OCI-LY1 (cell line): ENCODE measurements around the gene TCL1B.

ENCODE experiments used
- H2AFZ ChIP-seq: fragments of 200-600 bp; sonication (generic), shearing (Covaris generic); 2 replicates; pipeline ENCODE4 v1.6.0; 2014; ENCODE audit warnings: antibody characterized with exemption, mild to moderate bottlenecking, low read length
- H3F3A ChIP-seq: fragments of 200-600 bp; sonication (generic), shearing (Covaris generic); 2 replicates; pipeline ENCODE4 v1.6.0; 2014; ENCODE audit warnings: mild to moderate bottlenecking, antibody characterized with exemption, low read length, moderate library complexity; ENCODE audit not compliant: insufficient read depth
- H3K27ac ChIP-seq: fragments of 200-600 bp; sonication (generic); 2 replicates; pipeline ENCODE4 v1.5.1; 2014; ENCODE audit warnings: low read length, mixed run types, mild to moderate bottlenecking, low read depth; ENCODE audit not compliant: poor library complexity, severe bottlenecking
- H3K27me3 ChIP-seq: fragments of 200-600 bp; sonication (generic); 2 replicates; pipeline ENCODE4 v1.6.0; 2014; ENCODE audit warnings: antibody characterized with exemption, mild to moderate bottlenecking, low read length, moderate library complexity; ENCODE audit not compliant: insufficient read depth
- H3K36me3 ChIP-seq: fragments of 200-600 bp; sonication (generic); 2 replicates; pipeline ENCODE4 v1.6.1; 2014; ENCODE audit warnings: mild to moderate bottlenecking, antibody characterized with exemption, low read length, moderate library complexity, mixed read lengths; ENCODE audit not compliant: insufficient read depth
- H3K4me1 ChIP-seq: fragments of 200-600 bp; sonication (generic); 2 replicates; pipeline ENCODE4 v1.5.1; 2014; ENCODE audit warnings: mild to moderate bottlenecking, low read length, moderate library complexity; ENCODE audit not compliant: insufficient read depth, severe bottlenecking
- H3K4me2 ChIP-seq: fragments of 200-600 bp; sonication (generic), shearing (Covaris generic); 2 replicates; pipeline ENCODE4 v1.6.1; 2014; ENCODE audit warnings: low read length
- H3K4me3 ChIP-seq: fragments of 200-600 bp; sonication (generic); 2 replicates; pipeline ENCODE4 v1.5.1; 2014; ENCODE audit warnings: low read length, low read depth, mild to moderate bottlenecking, mixed read lengths; ENCODE audit not compliant: poor library complexity, severe bottlenecking
- H3K79me2 ChIP-seq: fragments of 200-600 bp; shearing (Covaris generic); 2 replicates; pipeline ENCODE4 v1.6.1; 2016; ENCODE audit warnings: mixed run types, low read length, mixed read lengths; ENCODE audit not compliant: insufficient read depth
- H3K9ac ChIP-seq: fragments of 200-600 bp; sonication (generic), shearing (Covaris generic); 2 replicates; pipeline ENCODE4 v1.6.1; 2014; ENCODE audit warnings: mild to moderate bottlenecking, low read length, mixed read lengths
- H3K9me2 ChIP-seq: fragments of 200-600 bp; sonication (generic), shearing (Covaris generic); 2 replicates; pipeline ENCODE4 v1.6.1; 2014; ENCODE audit warnings: low read depth, mild to moderate bottlenecking, low read length, mixed read lengths
- H3K9me3 ChIP-seq: fragments of 200-600 bp; shearing (Covaris generic); 2 replicates; pipeline ENCODE4 v1.6.1; 2014; ENCODE audit warnings: low read length, mixed read lengths
- H4K20me1 ChIP-seq: fragments of 200-600 bp; sonication (generic), shearing (Covaris generic); 2 replicates; pipeline ENCODE4 v1.6.0; 2016; ENCODE audit warnings: mild to moderate bottlenecking, low read length; ENCODE audit not compliant: insufficient read depth
- EZH2 ChIP-seq: fragments of 200-600 bp; sonication (generic), shearing (Covaris generic); IDR thresholded peaks from 2 replicates; pipeline ENCODE4 v1.8.0; 2017; ENCODE audit warnings: borderline replicate concordance, mixed run types, mild to moderate bottlenecking, antibody characterized with exemption, low read length, moderate library complexity, mixed read lengths
- TF ChIP-seq, protein P1 (sequence below): fragments of 200-600 bp; sonication (generic), shearing (Covaris generic); IDR thresholded peaks from 2 replicates; pipeline ENCODE4 v1.5.1; 2017; ENCODE audit warnings: mild to moderate bottlenecking, antibody characterized with exemption, low read length, moderate library complexity, mixed read lengths

Gene TCL1B

DNA sequence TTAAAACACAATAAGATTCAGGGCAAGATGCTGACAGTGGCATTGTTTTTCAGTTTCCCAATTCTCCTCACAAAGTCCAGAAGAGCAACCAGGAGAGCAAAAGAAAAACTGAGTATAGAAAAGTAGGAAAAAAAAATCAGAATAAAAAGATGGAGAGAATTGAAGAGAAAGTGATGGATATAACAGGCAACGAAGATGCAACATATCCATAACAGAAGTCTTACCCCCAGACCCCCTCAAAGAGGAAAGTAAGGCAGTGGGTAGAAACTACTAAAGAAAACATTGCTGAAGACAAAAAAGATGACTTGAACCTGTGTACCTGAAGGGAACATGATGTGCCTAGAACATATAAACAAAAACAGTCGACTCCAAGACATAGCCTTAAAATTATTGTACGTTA lies 17.1 kb downstream of the TCL1B start:
- no peaks in the 10 kb centered on the region for H3K27me3 ChIP-seq
- H4K20me1 ChIP-seq: no peaks in the 10 kb centered on the region
- H3K9me2 ChIP-seq: no peaks in the 10 kb centered on the region
- H3K79me2 ChIP-seq: no peaks in the 10 kb centered on the region
- TF ChIP-seq, protein P1, sequence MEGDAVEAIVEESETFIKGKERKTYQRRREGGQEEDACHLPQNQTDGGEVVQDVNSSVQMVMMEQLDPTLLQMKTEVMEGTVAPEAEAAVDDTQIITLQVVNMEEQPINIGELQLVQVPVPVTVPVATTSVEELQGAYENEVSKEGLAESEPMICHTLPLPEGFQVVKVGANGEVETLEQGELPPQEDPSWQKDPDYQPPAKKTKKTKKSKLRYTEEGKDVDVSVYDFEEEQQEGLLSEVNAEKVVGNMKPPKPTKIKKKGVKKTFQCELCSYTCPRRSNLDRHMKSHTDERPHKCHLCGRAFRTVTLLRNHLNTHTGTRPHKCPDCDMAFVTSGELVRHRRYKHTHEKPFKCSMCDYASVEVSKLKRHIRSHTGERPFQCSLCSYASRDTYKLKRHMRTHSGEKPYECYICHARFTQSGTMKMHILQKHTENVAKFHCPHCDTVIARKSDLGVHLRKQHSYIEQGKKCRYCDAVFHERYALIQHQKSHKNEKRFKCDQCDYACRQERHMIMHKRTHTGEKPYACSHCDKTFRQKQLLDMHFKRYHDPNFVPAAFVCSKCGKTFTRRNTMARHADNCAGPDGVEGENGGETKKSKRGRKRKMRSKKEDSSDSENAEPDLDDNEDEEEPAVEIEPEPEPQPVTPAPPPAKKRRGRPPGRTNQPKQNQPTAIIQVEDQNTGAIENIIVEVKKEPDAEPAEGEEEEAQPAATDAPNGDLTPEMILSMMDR: no peak
- TF ChIP-seq EZH2: no peak
- H3K4me3 ChIP-seq: no peak overlapping the region
- H2AFZ ChIP-seq: no peak overlapping the region
- peak overlapping the region; percentile 40; the same call in 1 of the 2 replicates for H3K9ac ChIP-seq
- H3F3A ChIP-seq: peaks cover 23% of the 10 kb centered on the region; the same call in 1 of the 2 replicates
- H3K4me1 ChIP-seq: peaks cover 94% of the 10 kb centered on the region
- H3K27ac ChIP-seq: peak overlapping the region; percentile 97
- peak overlapping the region; percentile 56; the same call in 1 of the 2 replicates for H3K4me2 ChIP-seq
- peaks cover under 1% of the 10 kb centered on the region; the same call in 1 of the 2 replicates for H3K36me3 ChIP-seq
- H3K9me3 ChIP-seq: no peaks in the 10 kb centered on the region

DNA sequence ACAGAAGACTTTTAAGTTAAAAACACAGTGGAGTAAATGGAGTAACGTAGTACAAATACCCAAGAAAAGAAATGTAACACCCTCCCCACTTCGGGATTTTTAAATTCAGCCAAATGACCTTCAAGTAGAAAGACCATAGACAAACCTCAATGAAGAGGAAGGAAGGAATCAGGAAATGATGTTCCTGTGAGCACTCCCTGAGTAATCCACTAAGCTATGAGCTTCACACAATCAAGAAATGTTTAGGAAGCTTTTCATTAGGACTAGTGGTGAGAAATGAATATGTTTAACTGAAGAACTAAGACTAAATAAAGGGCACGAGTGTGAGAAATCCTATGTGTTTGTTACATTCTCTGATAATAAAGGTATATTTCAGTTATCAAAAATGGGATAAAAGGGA lies 17.6 kb downstream of the TCL1B start:
- Histone ChIP-seq H3K4me2 (peak overlapping the region; percentile 56), H3K4me1 (peaks cover 93% of the 10 kb centered on the region), H4K20me1 (no peaks in the 10 kb centered on the region), H2AFZ (no peak overlapping the region), H3K9ac (peak overlapping the region; percentile 40), H3K9me2 (no peaks in the 10 kb centered on the region), H3F3A (peaks cover 26% of the 10 kb centered on the region; the same call in 1 of the 2 replicates), H3K36me3 (peaks cover 4% of the 10 kb centered on the region; the same call in 1 of the 2 replicates), H3K4me3 (no peak overlapping the region), H3K27me3 (no peaks in the 10 kb centered on the region), H3K27ac (peak overlapping the region; percentile 97), H3K9me3 (no peaks in the 10 kb centered on the region), H3K79me2 (no peaks in the 10 kb centered on the region)
- TF ChIP-seq, protein P1: no peak
- no peak for TF ChIP-seq EZH2

DNA sequence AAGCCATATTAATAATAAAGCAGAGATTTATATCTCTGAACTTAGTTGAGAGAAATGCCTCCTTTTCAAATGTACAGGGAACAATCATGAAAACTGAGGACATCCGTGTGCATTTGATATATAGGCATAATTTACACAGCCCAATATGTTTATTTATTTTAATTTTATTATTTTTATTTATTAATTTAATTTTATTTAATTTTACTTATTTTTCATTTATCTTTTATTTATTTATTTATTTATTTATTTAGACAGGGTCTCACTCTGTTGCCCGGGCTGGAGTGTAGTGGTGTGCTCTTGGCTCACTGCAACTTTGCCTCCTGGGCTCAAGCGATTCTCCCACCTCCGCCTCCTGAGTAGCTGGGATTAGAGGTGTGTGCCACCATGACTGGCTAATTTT lies 19.3 kb downstream of the TCL1B start:
- no peaks in the 10 kb centered on the region for H3K9me3 ChIP-seq
- H3K4me2 ChIP-seq: peak overlapping the region; percentile 56; the same call in 1 of the 2 replicates
- peaks cover 21% of the 10 kb centered on the region for H3K36me3 ChIP-seq
- H3K27ac ChIP-seq: peak overlapping the region; percentile 97
- no peaks in the 10 kb centered on the region for H3K27me3 ChIP-seq
- H3F3A ChIP-seq: peaks cover 16% of the 10 kb centered on the region; the same call in 1 of the 2 replicates
- H4K20me1 ChIP-seq: no peaks in the 10 kb centered on the region
- H3K4me3 ChIP-seq: no peak overlapping the region
- H3K4me1 ChIP-seq: peaks cover 93% of the 10 kb centered on the region
- H3K9ac ChIP-seq: peak overlapping the region; percentile 11; the same call in 1 of the 2 replicates
- no peaks in the 10 kb centered on the region for H3K9me2 ChIP-seq
- no peak overlapping the region for H2AFZ ChIP-seq
- TF ChIP-seq, protein P1: no peak
- TF ChIP-seq EZH2: no peak
- no peaks in the 10 kb centered on the region for H3K79me2 ChIP-seq
